Measurements from ENCODE around the gene MED13L. TPM values are rescaled to one million over a fixed set of nuclear protein-coding genes. Genes with fewer than 3 reads are reported as not detected.
"Not testable (repeated sequence)": the region's sequence is repeated elsewhere in the genome, so short reads cannot be mapped to it uniquely, and the experiment has no call there.

MED13L gene
- polyA plus RNA-seq, 1 donor: 83.4 TPM

DNA sequence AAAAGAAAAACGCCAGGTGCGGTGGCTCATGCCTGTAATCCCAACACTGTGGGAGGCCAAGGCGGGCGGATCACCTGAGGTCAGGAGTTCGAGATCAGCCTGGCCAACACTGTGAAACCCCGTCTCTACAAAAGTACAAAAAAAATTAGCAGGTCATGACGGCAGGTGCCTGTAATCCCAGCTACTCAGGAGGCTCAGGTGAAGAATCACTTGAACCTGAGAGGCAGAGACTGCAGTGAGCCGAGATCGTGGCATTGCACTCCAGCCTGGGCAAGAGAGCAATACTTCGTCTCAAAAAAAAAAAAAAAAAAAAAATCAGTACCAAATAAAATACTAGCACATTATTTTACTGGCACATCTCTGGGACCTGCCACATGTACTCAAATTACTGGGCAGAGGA lies 145.5 kb downstream of the MED13L start:
- DNase-seq: not testable (repeated sequence)

DNA sequence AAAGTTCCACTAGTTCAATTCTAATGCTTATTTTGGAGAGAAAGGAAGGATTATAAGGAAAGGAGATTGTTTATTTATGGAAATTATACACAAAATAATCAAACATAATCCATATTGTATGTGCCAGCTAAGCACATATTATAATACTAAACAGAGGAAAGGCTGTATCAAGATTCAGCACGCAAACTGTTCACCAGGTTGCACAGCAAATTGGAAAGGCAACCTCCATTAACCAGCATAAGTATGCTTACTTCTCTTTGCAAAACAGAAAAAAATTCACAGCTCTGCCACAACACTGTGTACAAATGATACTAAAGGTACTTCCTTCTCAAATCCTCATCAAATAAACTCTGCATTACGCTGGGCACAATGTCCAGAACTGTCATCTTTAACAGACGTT lies 146.3 kb downstream of the MED13L start:
- DNase-seq: no peak

DNA sequence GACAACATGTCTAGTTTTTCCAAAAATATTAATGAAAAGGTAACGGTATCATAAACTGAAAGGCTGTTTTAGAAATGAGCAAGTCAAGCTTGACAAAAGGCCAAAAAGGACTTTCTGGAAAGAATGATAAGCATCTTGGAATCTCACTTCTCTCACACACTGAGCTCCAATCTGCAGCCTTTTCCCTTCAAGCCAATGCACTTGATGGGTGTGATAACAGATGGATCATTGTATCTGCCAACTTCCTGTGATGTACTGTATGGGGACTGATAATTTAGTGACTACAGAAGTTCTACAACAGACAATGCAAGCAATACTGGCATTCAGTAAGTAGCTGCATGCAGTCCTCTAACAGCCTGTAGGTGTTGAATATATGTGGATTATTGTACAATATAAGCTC lies 147.1 kb downstream of the MED13L start:
- no peak for DNase-seq

DNA sequence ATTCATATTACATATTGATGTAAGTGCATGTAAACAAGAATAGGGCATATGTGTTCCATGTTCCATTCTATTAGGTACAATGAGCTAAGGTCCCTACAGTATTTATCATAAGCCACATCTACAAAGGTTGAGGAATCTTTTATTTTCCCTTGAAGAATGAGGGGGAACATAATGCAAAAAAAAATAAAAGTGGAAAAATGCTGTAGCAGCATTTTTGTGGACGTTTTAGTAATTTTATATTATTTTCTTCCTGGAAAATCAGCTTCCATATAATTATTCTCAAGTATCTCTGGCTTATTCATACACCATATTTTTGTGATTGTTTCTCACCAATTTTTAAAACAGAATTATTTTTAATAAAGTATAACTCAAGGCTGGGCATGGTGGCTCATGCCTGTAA lies 148.7 kb downstream of the MED13L start:
- no peak for DNase-seq

DNA sequence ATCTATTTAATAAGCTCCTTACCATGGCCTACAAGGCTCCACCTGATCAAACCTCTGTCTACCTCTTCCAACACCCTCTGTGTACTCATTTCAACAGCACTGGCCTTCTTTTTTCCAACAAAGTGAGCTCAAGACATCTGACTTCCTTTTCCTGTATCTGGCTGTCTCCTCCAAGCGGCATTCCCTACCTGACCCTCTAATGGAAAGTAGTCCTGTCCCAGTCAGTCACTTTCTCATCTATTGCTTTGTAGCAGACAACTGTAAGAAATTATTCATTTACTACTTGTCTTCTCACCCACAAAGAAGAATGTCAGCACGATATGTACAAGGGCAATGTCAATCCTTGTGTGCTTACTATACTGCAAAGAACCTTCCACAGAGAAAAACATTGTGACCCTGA lies 149.6 kb downstream of the MED13L start:
- DNase-seq: no peak

DNA sequence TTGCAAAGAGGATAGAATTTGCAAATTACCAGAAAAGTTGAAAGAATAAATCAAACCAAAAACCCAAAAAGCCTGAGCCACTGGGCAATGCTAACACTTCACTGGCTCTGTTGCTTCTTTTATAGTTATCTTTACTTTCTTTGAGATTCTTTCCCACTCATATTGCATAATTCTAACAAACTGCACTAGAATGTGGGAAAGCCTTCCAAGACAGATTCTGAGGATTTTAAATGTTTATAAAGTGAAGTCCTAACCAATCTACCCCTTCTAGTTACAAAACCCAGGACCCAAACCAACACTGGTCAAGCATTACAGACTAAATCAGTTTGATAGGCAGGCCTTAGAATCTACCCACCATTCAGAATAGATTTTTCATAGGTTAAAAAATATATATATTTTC lies 150.9 kb downstream of the MED13L start:
- no peak for DNase-seq

DNA sequence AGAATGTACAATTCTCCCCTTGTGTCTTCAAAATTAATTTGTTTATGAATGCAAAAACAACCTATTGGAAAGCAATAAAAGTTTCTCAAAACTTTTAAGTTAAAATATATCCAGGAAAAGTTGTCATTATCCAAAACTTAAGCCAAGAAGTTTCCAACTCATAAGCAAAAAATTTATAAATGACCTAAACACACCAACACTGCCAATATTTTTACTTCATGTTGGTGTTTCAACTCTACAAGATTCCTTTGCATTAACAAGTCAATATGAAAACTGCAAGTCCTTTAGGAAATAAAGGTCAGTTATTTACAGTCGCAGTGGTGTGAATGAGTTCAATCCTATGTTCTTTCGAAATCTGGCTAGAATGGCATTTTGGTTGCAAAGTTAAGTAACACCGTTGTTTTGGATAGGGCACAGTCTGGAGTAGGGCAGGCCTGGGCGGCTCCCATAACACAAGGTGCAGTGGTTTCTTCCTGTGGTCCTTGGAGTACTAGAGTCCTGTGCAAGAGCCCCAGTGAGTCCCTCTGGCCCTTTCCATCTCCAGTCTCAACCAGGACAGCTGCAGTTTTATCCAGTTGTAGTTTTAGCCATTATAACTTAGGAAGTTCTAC lies 151.4 kb downstream of the MED13L start:
- DNase-seq: no peak

DNA sequence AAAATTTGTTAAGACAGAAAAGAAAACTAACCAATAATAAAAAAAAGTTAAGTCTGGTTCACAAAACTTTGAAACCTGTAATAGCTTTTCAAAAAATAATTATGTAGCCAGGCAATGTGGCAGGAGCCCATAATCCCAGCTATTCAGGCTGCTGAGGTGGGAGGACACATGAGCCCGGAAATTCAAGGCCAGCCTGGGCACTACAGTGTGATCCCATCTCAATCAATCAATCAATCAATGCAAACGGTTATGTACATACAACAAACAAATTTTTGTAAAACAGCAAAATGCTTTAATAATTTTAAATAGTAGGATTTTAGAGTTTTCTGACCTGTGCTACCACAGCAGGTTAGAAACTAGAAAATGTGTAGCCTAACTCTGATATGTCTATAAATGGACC lies 152.4 kb downstream of the MED13L start:
- DNase-seq: no peak

DNA sequence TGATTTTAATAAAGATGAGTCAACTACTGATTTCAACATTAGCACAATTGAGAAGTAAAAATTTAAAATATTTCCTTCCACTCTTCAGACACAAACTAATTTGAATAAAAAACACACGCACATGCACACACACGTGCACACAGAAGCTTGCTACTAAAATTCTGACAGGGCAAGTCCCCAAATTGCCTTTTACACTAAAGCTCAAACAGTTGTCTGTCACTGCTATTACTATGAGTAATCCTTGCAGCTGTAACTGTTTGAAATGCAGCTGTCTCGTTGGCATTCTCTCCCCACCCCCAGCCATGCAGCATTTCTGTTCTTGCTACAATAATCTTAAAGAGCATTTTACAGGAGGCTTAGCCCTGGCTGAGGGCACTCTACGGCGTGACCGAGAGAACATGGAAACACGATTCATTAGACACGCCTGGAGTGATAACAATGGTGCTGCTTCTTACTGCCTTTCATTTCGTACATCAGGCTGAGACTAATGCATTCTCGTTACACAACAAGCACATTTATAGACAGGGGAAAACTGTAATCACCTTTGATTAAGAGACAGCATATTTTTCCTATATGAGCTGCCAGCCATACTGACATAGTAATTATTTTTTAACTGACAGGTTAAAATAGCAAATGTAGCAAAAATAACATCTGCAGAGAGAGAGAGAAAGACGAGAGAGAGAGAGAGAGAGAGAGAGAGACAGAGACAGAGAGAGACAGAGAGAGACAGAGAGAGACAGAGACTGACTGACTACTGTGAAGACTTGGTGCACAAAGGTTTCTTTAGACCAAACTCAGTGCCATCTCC lies 153.8 kb downstream of the MED13L start:
- no peak for DNase-seq

DNA sequence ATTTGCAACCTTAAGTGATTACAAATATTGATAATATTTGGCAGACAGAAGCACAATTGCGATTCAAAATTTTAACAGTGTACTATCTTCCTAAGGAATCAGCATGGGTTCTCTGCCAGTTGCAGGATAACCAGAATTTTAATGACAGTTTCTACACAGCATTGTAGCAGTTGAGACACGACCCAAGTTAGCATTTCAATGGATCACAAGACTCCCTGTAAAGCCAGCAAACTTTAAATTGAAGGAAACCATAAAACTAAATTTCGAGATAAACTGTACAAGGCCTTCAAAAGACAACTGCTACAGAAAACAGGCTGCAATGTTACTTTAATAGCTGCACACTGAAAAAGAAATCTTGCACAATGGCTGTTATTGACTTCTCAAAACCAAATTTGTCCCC lies 154.9 kb downstream of the MED13L start:
- no peak for DNase-seq

DNA sequence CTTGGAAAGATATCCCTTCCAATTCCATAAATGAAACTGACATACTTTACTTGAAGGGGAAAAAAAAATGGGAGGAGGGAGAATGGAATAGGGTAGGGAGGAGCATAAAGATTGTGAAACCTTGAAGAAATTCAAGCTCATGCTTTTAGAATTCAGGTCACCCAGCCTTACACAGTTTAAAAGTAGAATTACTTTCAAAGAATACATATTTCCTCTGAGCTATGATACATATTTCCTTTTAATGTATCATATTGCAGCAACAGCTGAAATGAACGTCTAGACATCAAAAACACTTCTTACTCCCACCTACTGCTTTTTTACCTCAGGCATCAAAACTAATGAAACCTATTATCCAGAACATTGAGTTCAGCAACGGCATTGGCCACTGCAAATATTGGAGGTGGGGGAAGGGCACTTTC lies 156.0 kb downstream of the MED13L start:
- no peak for DNase-seq

DNA sequence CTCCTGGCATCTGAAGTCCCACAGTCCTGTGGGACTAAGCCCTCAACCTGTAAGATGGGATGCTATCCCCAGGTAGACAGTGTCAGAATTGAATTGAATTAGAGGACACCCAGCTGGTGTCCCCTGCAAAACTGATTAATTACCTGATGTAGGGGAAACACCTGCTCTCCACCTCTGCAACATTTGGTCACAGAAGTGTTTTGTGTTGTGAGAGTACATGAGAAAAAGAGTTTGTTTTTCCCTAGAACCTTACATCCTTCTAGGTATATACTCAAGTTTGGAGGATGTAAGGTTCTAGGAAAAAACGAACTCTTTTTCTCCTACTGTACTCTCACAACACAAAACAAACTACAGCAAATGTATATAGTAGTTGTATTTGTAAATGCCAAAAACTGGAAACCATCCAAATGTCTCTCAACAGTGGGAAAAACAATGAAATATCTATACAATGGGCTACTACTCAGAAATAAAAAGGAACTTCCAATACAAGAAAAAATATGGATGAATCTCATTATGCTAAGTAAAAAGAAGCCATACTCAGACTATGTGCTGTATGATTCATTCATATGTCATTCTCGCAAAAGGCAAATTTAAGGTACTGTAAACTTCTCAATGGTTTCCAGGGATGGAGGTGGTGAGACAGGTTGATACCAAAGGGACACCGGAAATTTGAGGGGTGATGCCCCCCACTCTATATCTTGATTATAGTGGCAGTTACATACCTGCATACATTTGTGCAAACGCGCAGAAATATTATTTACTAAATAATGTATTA lies 160.7 kb downstream of the MED13L start:
- DNase-seq: no peak

DNA sequence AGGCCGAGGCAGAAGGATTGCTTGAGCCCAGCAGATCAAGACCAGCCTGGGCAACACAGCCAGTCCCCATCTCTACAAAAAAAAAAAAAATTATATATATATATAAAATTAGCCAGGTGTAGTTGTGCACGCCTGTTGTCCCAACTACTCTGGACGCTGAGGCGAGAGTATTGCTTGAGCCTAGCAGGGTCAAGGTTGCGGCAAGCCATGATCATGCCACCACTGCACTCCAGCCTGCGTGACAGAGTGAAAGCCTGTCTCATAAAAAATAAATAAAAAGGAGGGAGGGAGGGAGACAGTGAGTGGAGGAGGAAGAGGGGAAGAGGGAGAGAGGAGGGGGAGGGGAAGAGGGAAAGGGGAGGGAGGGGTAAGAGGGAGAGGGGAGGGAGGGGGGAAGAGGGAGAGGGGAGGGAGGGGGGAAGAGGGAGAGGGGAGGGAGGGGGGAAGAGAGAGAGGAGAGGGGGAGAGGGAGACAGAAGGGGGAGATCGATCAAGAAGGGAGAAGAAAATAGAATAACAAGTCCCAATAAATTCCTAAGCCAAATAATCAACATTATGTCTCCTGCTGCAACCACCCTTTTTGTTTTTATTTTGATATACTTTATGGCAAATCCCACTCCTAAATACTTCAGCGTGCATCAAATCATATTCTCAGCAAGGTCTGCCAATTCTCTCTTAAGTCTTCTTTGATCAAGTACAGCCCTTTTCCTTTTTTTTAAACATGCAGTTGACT lies 163.9 kb downstream of the MED13L start:
- DNase-seq: no peak

DNA sequence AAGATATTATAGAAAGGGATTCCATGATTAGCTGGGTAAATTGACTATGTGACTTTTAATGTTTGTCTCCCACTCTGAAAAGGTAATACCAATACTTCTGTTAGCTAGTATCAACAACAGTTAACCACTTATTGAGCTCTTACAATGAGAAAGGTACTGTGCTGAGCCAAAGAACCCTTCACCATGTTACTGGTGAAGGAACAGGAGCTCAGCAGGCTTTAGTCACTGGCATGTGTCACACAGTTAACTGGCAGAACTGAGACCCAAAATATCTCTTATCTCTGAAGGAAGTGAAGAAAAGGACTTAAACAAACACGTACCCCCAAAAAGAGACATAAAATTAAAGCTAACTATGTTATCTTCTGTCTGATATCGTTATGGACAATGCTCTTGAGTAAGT lies 170.6 kb downstream of the MED13L start:
- no peak for DNase-seq

DNA sequence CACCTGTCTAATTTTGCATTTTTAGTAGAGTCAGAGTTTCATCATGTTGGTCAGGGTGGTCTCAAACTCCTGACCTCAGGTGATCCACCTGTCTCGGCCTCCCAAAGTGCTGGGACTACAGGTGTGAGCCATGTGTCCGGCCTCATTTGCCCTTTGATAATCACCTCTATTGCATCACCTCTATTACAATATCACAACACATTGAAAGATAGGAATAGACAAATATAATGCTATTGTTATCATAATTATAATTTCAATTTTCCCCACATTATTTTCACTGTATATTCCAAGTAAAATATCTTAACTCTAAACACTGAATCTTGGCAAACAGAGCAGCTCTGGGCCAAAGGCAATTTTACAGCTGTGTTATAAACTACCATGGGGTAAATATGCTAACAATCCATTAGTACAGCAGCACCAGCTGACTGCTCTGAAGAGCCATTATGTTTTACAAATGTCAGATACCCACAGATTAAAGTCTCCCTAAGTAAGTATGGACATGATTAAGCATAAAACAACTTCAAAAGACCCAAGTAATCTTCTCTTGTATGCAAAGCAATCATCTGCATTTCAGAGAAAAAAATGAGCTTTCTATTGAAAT lies 173.2 kb downstream of the MED13L start:
- DNase-seq: no peak

DNA sequence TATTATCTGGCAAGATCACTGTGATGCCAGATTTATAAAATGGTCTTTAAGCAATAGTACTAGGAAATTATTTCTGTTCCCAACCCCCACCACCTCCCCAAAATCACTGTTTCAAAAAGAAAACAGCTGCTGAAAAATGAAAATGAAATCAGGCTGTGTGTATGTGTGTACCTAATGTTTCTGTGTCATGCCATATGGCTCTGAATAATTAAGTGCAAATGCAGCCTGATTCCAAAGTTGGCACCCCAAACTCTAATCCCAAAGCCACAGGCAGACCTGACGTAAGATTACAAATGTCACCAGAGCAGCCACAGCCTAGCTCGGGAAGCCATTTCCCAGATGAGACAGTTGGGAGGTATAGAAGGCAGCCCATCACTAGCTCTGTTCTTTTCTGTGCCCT lies 175.5 kb downstream of the MED13L start:
- no peak for DNase-seq

DNA sequence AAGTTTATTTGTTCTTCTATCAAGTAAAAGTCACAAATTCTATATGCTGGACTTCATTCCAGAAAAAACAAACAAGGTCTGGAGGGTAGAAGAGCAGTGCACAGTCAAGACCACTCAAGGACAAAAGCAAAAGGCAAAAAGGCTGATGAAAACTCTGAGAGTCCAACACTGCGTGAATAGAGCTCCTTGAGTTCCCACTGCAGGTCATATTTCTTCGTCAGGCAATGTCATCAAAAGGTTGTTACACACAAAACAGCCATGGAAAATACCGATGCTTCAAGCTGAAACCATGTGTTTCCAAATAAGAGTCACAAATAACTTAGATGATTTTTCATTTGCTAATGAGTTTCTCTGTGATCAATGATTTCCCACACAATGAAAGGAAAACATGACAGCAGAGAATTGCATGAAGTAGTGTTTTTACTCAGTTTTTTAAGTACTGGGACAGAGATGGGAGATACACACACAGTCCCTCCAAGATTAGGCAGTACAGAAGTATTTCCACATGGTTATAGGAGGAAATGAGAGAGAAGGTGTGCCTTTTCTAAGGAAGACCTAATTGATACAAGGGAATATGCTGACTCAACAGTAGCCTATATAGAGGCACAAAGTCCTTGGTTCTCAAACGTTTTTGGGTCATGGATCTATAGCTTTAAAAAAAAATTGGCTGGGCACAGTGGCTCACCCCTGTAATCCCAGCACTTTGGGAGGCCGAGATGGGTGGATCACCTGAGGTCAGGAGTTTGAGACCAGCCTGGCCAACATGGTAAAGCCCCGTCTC lies 177.7 kb downstream of the MED13L start:
- DNase-seq: no peak

DNA sequence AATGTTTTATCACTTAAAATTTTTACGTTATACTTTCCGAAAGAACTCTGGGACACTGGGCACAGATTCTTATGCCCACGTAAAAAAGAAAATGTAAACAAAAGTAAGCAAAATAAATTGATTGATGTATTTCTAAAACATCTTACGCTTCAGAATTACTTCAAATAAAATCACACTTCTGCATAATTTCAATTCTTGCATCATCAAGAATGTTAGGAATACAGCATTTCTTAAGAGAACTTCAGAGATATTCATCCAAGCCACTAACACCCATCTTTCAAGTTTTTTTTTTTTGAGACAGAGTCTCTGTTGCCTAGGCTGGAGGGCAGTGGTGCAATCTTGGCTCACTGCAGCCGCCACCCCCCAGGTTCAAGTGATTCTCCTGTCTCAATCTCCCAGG lies 180.6 kb downstream of the MED13L start:
- no peak for DNase-seq

DNA sequence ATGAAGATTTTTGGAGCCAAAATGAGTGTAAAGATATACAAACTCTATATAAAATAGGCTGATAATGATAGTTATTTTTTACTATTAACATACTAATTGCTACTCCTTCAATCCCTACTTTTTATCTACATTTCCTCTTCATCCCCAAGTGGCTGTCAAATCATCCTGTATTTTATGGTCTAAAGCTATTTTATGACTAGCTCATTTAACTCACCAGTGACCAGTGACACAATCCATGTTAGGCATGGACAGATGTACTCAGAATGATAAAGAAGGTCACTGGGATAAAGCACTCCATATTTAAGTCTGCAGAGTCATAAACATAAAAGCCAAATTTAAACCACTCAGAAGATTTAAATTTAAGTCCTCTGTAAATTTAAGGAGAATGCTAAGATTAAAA lies 183.0 kb downstream of the MED13L start:
- DNase-seq: no peak

DNA sequence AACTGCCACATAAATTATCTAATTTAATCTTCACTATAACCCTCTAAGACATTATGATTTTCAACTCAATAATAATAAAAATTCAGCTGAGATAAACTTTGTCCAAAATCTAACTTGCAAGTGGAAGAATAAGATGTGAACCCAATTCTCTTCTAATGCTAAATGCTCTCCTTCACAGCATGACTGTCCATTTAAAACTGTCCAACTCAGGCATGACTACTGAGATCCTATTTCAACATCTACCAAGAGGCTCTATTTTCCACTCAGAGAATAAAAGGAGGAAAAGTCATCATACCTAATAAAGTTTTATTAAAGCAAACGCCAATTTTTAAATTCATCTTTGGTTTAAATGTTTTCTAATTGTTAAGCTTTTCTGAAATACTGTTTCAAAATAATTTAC lies 183.6 kb downstream of the MED13L start:
- no peak for DNase-seq

DNA sequence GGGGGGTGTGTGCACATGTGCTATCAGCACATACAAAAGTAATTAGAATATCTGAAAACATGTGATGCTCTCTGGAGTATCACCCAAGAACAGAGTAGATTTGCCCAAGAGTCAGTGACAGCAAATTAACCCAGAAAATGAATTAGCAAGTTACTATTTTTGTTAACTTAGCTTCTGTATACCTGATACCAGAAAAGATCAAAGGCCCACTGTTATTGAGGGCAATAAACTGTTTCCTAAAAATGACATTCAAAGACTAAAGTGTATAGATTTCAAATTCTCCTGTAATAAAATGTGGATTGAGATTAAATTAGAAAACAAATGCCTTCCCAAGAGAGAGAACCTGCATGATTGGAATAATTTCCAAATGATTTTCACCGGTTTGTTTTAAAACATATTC lies 184.7 kb downstream of the MED13L start:
- DNase-seq: no peak

Data from left kidney (tissue), 2 donors.